Panc1 (cell line): Measurements from ENCODE around the gene WWOX.

ENCODE experiments used
- POLR2AphosphoS5 ChIP-seq: IDR thresholded peaks from 2 replicates; pipeline ENCODE4 v1.6.1; 2012; ENCODE audit warnings: mild to moderate bottlenecking, low read depth, low read length, moderate library complexity
- SIN3A ChIP-seq: IDR thresholded peaks from 2 replicates; pipeline ENCODE4 v1.6.1; 2012; ENCODE audit warnings: low read depth, mild to moderate bottlenecking, low read length, moderate library complexity, borderline replicate concordance; ENCODE audit not compliant: insufficient read depth
- TF ChIP-seq, protein P1 (sequence below): fragments of 450-650 bp; IDR thresholded peaks from 2 replicates; pipeline ENCODE4 v1.5.1; 2017; ENCODE audit warnings: mild to moderate bottlenecking
- TF ChIP-seq, protein P2 (sequence below), 2 experiments: IDR thresholded peaks; 2 replicates each; pipeline ENCODE4 v1.6.1; 2011 to 2012; ENCODE audit warnings: low read depth in 2 of 2, control low read depth in 1 of 2, low read length in 1 of 2, mild to moderate bottlenecking in 1 of 2, moderate library complexity in 1 of 2; ENCODE audit not compliant: insufficient read depth in 1 of 2

DNA sequence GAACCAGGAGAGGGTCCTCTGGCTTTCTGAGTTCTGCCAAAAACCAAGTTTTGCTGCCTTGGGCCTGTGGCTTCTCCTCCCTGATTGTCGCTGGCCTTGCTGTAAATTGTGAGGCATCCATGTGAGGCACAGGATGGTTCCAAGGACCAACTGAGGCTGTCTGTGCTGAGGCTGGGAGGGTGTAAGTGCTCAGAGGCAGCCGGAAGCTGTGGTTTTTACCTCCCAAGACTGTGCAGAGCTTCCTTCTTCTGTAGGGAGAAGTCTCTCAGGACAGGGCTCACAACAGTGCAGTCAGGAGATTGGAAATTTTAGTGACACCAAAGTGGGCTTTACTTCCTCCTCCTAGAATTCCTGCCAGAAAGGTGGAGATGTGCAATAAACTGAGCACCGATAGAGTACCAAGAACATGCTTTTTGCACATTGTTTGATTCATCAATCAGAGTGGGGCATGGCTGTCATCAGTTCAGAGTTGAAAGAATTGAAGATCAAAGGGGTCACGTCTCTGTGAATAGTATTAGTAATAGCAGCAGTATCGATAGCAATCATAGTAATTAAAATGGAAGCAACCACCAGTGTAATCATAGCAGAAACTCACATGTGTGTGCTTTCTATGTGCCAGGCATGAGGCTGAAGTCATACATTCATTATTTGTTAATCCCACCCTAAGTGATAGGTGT is 467.1 kb downstream of the WWOX start:
- TF ChIP-seq, protein P1, sequence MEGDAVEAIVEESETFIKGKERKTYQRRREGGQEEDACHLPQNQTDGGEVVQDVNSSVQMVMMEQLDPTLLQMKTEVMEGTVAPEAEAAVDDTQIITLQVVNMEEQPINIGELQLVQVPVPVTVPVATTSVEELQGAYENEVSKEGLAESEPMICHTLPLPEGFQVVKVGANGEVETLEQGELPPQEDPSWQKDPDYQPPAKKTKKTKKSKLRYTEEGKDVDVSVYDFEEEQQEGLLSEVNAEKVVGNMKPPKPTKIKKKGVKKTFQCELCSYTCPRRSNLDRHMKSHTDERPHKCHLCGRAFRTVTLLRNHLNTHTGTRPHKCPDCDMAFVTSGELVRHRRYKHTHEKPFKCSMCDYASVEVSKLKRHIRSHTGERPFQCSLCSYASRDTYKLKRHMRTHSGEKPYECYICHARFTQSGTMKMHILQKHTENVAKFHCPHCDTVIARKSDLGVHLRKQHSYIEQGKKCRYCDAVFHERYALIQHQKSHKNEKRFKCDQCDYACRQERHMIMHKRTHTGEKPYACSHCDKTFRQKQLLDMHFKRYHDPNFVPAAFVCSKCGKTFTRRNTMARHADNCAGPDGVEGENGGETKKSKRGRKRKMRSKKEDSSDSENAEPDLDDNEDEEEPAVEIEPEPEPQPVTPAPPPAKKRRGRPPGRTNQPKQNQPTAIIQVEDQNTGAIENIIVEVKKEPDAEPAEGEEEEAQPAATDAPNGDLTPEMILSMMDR: no peak
- TF ChIP-seq SIN3A (no peak), POLR2AphosphoS5 (no peak)
- TF ChIP-seq, protein P2, sequence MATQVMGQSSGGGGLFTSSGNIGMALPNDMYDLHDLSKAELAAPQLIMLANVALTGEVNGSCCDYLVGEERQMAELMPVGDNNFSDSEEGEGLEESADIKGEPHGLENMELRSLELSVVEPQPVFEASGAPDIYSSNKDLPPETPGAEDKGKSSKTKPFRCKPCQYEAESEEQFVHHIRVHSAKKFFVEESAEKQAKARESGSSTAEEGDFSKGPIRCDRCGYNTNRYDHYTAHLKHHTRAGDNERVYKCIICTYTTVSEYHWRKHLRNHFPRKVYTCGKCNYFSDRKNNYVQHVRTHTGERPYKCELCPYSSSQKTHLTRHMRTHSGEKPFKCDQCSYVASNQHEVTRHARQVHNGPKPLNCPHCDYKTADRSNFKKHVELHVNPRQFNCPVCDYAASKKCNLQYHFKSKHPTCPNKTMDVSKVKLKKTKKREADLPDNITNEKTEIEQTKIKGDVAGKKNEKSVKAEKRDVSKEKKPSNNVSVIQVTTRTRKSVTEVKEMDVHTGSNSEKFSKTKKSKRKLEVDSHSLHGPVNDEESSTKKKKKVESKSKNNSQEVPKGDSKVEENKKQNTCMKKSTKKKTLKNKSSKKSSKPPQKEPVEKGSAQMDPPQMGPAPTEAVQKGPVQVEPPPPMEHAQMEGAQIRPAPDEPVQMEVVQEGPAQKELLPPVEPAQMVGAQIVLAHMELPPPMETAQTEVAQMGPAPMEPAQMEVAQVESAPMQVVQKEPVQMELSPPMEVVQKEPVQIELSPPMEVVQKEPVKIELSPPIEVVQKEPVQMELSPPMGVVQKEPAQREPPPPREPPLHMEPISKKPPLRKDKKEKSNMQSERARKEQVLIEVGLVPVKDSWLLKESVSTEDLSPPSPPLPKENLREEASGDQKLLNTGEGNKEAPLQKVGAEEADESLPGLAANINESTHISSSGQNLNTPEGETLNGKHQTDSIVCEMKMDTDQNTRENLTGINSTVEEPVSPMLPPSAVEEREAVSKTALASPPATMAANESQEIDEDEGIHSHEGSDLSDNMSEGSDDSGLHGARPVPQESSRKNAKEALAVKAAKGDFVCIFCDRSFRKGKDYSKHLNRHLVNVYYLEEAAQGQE (IDR thresholded peaks at IDR 0.05; ENCODE audit: insufficient read depth in 1 of 2, low read depth in 2 of 2, low read length in 1 of 2): no peak
